DND-41 (cell line): ENCODE results near the gene OR5M10.

Source experiments
- EZH2 ChIP-seq: IDR thresholded peaks from 3 replicates; pipeline ENCODE4 v1.6.1; 2012; ENCODE audit warnings: borderline replicate concordance, low read depth, mild to moderate bottlenecking, moderate library complexity, low read length, inconsistent platforms; ENCODE audit not compliant: severe bottlenecking
- TF ChIP-seq, protein P1 (sequence below): IDR thresholded peaks from 2 replicates; pipeline ENCODE4 v1.5.1; 2012; ENCODE audit warnings: borderline replicate concordance, low read length, moderate library complexity, mild to moderate bottlenecking; ENCODE audit not compliant: poor library complexity, severe bottlenecking; ENCODE audit errors: extremely low read depth

DNA sequence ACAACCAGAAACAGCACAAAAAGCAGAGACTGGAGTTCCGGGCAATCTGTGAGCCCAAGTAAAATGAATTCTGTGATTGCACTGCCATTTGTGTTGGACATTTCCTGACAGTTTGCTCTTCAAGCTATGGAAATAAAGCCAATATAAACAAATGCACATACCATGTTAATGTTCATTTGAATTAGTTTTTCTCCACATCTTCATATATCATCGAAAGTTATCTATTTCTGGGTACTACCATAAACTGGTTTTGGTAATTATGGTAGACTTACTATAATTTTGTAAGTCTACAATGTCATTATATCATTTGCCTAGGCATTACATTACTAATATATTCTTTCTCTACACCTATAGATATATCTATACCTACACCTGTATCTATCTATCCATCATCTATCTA is 34.4 kb downstream of the OR5M10 start, which contains the start of gene OR5M11:
- TF ChIP-seq, protein P1, sequence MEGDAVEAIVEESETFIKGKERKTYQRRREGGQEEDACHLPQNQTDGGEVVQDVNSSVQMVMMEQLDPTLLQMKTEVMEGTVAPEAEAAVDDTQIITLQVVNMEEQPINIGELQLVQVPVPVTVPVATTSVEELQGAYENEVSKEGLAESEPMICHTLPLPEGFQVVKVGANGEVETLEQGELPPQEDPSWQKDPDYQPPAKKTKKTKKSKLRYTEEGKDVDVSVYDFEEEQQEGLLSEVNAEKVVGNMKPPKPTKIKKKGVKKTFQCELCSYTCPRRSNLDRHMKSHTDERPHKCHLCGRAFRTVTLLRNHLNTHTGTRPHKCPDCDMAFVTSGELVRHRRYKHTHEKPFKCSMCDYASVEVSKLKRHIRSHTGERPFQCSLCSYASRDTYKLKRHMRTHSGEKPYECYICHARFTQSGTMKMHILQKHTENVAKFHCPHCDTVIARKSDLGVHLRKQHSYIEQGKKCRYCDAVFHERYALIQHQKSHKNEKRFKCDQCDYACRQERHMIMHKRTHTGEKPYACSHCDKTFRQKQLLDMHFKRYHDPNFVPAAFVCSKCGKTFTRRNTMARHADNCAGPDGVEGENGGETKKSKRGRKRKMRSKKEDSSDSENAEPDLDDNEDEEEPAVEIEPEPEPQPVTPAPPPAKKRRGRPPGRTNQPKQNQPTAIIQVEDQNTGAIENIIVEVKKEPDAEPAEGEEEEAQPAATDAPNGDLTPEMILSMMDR = no peak
- TF ChIP-seq EZH2 = no peak
